Adrenal gland (tissue), 12 donors: ENCODE measurements around the gene STXBP1. TPM values are rescaled to one million over a fixed set of nuclear protein-coding genes. Genes with fewer than 3 reads are reported as not detected.

Experiments used
- DNase-seq, 7 donors: peaks; one replicate each; pipeline ENCODE4 v3.0.0-alpha.2; 2019 to 2020
- H3K27ac ChIP-seq, 5 donors: fragments of 200-600 bp; sonication (generic) in 4 of 5; 1 replicate in 3 of 5; 2 replicates in 2 of 5; pipeline versions ENCODE4 v1.5.1 to v1.8.0; 2016 to 2020; ENCODE audit warnings: mild to moderate bottlenecking in 1 of 5
- H3K27me3 ChIP-seq: fragments of 200-600 bp; 2 replicates; pipeline ENCODE4 v1.8.0; 2021
- H3K36me3 ChIP-seq, 2 donors: fragments of 200-600 bp; replicated peaks in 1 of 2; 1 replicate in 1 of 2; 2 replicates in 1 of 2; pipeline versions ENCODE4 v1.5.1 to v1.8.0; 2018 to 2022
- H3K4me1 ChIP-seq, 2 donors: fragments of 200-600 bp; replicated peaks in 1 of 2; 1 replicate in 1 of 2; 2 replicates in 1 of 2; pipeline versions ENCODE4 v1.5.1 to v1.8.0; 2018 to 2021
- H3K4me3 ChIP-seq, 4 donors: fragments of 200-600 bp; sonication (generic) in 3 of 4; one replicate each; pipeline ENCODE4 v1.5.1; 2016 to 2018
- H3K9me3 ChIP-seq, 3 donors: fragments of 200-600 bp; sonication (generic) in 1 of 3; replicated peaks in 1 of 3; 1 replicate in 2 of 3; 2 replicates in 1 of 3; pipeline versions ENCODE4 v1.5.1 to v1.8.0; 2016 to 2021
- CTCF ChIP-seq, 6 experiments: fragments of 450-650 bp in 4 of 6; fragments of 200-600 bp in 2 of 6; sonication (generic) in 1 of 6; IDR thresholded peaks; 1 replicate in 5 of 6; 2 replicates in 1 of 6; pipeline versions ENCODE4 v1.5.1 to v1.8.0; 2016 to 2021; ENCODE audit warnings: antibody characterized with exemption in 6 of 6, mild to moderate bottlenecking in 2 of 6, moderate library complexity in 1 of 6
- POLR2A ChIP-seq, 2 donors: fragments of 450-650 bp; IDR thresholded peaks; one replicate each; pipeline ENCODE4 v1.6.1; 2017; ENCODE audit warnings: antibody characterized with exemption in 2 of 2, mild to moderate bottlenecking in 2 of 2, moderate library complexity in 1 of 2
- WGBS, 4 donors: extraction: QIAGEN DNeasy Blood & Tissue Kit in 2 of 4; methylation state at CpG; one replicate each; pipeline versions ENCODE4 v1.1.5 to v1.1.7; 2013 to 2017; 5-methylcytosine and 5-hydroxymethylcytosine counted together
- intact Hi-C, 2 donors: fragments of 100-400 bp; cut with DNase I; formaldehyde crosslinking; loops; one replicate each; pipeline versions ENCODE4 v1.14.1 to v1.15.0; 2022 to 2023
- polyA plus RNA-seq, 3 donors: library from polyadenylated mRNA; stranded (reverse); fragments of 200-250 nt in 2 of 3; fragments of 350-450 nt in 1 of 3; fragmentation: Illumina TruSeq in 1 of 3; extraction: RNeasy Lipid Tissue Mini Kit (QIAGEN cat#74804) in 1 of 3; gene quantifications; one replicate each; pipeline ENCODE4 v1.2.3, GENCODE V29; 2013 to 2014
- total RNA-seq, 9 donors: library from RNA; depleted of rRNA in 4 of 9; stranded (reverse); fragments of >200 nt in 4 of 9; fragments of 120-200 nt in 1 of 9; fragmentation: NEBNext Ultra II Directional in 1 of 9; extraction: Animal tissue kit (Norgen Biotek cat#: 25700) in 1 of 9; gene quantifications; one replicate each; pipeline versions ENCODE4 v1.1.0 to v1.2.4, GENCODE V29; 2013 to 2023
- donor health status: healthy with polysubstance abuse.
- donor health status: Bipolar disorder and iron deficiency.
- donor health status: DM: yes; HTN: yes; CAD: no.
- donor health status: DM: no; HTN: no; CAD: no.
- donor health status: DM: no; HTN: no; CAD: no.
- donor health status: DM: yes; HTN: yes; CAD: no.

Gene STXBP1
- total and polyA plus RNA-seq, 12 donors, result 15.4 to 169 (median 59.6) TPM

DNA sequence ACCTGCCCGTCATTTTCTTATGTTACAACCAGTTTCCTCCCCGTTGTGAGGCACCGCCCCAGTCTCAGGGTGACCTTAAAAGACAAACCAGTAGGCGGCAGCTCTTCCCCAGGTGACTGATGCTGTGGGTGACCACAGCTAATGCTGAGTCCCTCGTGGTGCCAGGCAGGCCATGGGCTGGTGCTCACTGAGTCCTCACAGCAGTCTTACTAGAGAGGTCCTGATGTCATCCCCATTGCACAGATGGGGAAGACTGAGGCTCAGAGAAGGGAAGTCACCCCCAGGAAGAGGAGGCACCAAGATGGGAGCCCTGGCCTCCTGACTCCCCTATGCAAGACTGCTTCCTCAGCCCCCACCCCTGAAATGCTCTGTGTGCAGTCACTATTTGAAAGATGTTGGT is 95.7 kb downstream of the STXBP1 start:
- Histone ChIP-seq H3K27ac (no peak overlapping the region), H3K4me1 (no peaks in the 10 kb centered on the region), H3K36me3 (no peaks in the 10 kb centered on the region), H3K27me3 (no peaks in the 10 kb centered on the region), H3K9me3 (no peaks in the 10 kb centered on the region), H3K4me3 (no peak overlapping the region)
- DNase-seq, result no peak
- 39 to 47% (median 45%) methylated on average over 5 of the region's 5 CpGs for WGBS, 4 donors
- intact Hi-C loops, result no loop called here
- TF ChIP-seq POLR2A (IDR thresholded peaks at IDR 0.05) (no peak), CTCF (IDR thresholded peaks at IDR 0.05) (peak in 2 of 6 experiments; percentile 10 to 17)

DNA sequence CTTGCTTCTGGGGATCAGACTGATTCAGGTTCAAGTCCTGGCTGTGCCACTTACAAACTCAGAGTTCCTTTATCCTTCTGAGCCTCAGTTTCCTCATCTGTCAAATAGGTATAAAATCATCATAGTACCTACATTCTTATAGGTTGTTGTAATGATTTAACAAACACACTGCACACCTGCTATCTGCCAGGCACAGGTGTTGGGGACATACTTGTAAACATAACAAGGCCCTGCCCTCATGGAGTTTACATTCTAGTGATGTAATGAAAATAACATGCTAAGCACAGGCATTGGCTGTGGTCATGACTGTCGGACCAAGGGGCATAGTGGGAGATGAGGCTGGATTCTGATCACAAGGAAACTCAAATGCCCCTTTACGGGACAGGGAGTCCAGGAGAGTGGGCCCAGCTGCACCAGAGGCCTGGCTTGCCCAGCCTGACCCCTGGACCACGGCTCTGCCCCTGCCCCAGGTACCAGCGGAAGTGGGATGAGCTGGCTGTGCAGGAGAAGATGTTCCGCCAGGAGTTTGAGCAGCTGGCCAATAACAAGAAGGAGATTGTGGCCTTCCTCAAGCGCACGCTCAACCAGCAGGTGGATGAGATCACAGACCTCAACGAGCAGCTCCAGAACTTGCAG is 97.0 kb downstream of the STXBP1 start:
- H3K36me3 ChIP-seq, result no peaks in the 10 kb centered on the region
- H3K4me1 ChIP-seq, result no peaks in the 10 kb centered on the region
- 95 to 97% (median 96%) methylated on average over 7 to 8 of the region's 8 CpGs for WGBS, 4 donors
- H3K4me3 ChIP-seq, result no peak overlapping the region
- DNase-seq, result no peak
- intact Hi-C loops, result no loop called here
- no peak for TF ChIP-seq POLR2A (IDR thresholded peaks at IDR 0.05)
- no peak for TF ChIP-seq CTCF (IDR thresholded peaks at IDR 0.05)
- no peak overlapping the region for H3K27ac ChIP-seq
- H3K9me3 ChIP-seq, result no peaks in the 10 kb centered on the region
- no peaks in the 10 kb centered on the region for H3K27me3 ChIP-seq

- intact Hi-C loops, result no loop called here
- no peak for DNase-seq
Measured at GRCh38 chr9:127710204-127710783, 98.2 kb downstream of the STXBP1 start.

DNA sequence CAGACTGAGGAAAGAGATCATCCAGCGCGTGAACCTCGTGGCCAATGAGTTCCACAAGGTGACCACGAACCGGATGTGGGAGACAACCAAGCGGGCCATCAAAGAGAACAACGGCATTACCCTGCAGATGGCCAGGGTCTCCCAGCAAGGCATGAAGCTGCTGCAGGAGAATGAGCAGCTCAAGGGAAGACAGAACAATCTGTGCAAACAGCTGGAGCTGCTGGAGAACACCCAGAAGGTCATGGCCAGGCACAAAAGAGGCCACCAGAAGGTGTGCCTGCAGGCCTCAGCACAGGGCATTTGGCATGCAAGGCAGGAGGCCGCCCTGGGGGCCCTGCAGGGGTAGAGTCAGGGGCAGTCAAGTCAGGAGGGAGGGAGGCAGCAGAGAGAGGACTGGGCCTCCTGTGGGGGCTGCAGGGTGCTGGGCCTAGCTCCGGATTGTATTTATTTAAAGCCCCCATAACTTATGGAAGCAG is 99.2 kb downstream of the STXBP1 start:
- Histone ChIP-seq H3K9me3 (no peaks in the 10 kb centered on the region), H3K36me3 (no peaks in the 10 kb centered on the region), H3K27me3 (no peaks in the 10 kb centered on the region), H3K4me3 (no peak overlapping the region), H3K4me1 (peaks cover 11 to 13% of the 10 kb centered on the region in 2 donors), H3K27ac (no peak overlapping the region)
- TF ChIP-seq POLR2A (IDR thresholded peaks at IDR 0.05), result no peak
- TF ChIP-seq CTCF (IDR thresholded peaks at IDR 0.05), result no peak
- intact Hi-C loops, result no loop called here
- no peak for DNase-seq
- 64 to 79% (median 75%) methylated on average over 8 to 9 of the region's 9 CpGs for whole genome bisulfite sequencing, 4 donors

More at GRCh38 chr9:127710204-127710783, 98.2 kb downstream of the STXBP1 start:
- no peak for TF ChIP-seq POLR2A (IDR thresholded peaks at IDR 0.05)
- no peak for TF ChIP-seq CTCF (IDR thresholded peaks at IDR 0.05)
- Histone ChIP-seq H3K9me3 (no peaks in the 10 kb centered on the region), H3K4me1 (peaks cover 7 to 9% of the 10 kb centered on the region in 2 donors), H3K27ac (no peak overlapping the region), H3K4me3 (no peak overlapping the region), H3K36me3 (no peaks in the 10 kb centered on the region), H3K27me3 (no peaks in the 10 kb centered on the region)
- 89 to 96% (median 91%) methylated on average over 10 of the region's 10 CpGs for WGBS, 4 donors
